ENCODE results near the gene TYW1. TPM values are rescaled to one million over a fixed set of nuclear protein-coding genes. Genes with fewer than 3 reads are reported as not detected.
A peak's percentile ranks its signal among the peaks of the same experiment; 100 is the strongest.
"Not testable (repeated sequence)": the region's sequence is repeated elsewhere in the genome, so short reads cannot be mapped to it uniquely, and the experiment has no call there.

TYW1 gene
- polyA plus RNA-seq, 1 donor, result 15.5 TPM

DNA sequence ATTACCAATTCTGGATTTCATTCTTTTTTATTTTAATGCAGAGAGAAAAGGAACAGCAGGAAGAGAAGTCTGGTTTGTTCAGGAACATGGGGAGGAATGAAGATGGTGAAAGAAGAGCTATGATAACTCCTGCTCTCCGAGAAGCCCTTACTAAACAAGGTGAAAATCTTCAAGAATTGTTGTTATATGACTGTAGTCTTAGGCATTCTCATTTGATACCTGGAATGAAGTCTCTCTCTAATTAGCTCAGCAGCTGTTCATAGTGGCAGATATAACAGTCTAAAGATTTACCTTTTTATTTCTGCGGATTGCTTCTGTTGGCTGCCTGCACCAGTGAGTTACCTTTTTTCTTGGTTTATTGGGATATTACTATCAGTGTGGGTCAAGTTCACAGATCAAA lies 53.3 kb downstream of the TYW1 start:
- not testable (repeated sequence) for DNase-seq

DNA sequence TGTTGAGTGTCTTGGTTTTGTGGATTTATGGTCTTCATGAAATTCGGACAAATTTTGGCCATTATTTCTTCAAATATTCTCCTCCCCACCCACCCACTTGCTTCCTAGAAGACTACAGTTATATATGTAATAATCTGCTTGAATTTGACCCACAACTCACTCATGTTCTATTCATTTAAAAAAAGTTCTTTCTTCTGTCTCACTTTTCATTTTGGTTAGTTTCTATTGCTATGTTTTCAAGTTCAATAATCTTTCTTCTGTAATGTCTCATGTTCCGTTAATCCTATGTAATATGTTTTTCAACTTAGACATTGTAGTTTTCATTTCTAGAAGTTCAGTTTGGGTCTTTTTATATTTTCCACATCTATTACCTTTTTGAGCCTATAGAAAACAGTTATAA lies 55.5 kb downstream of the TYW1 start:
- DNase-seq, result not testable (repeated sequence)

DNA sequence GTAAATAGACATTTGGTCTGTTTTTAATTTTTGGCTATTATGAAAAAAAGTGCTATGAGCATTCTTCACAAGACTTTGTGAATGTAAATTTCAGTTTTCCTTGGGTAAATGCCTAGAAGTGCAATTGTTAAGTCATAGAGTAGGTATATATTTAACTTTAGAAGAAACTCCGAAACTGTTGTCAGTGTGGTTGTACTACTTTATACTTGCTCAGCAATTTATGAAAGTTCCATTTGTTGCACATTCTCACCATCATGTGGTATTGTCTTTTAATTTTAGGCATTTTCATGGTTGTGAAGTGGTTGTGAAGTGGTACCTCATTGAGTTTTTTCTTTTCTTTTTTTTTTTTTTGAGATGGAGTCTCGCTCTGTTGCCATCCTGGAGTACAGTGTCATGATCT lies 60.0 kb downstream of the TYW1 start:
- no peak for DNase-seq

DNA sequence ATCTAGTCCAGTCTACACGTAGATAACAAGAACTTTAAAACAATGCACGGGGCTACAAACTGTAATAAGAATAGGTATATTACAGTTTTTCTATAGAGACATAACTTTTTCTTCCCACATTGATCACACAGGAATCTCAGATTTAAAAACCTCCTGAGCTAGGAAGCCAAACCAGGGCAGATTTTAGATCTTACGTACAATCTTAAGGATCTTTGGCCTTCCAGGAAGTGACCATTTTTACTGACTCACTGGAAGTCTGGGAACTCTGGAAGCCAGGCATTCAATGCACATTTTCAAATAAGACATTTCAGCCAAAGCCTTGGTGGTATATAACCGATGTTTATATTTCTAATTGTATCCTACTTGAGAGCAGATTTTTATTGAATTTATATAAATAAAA lies 64.7 kb downstream of the TYW1 start:
- not testable (repeated sequence) for DNase-seq

DNA sequence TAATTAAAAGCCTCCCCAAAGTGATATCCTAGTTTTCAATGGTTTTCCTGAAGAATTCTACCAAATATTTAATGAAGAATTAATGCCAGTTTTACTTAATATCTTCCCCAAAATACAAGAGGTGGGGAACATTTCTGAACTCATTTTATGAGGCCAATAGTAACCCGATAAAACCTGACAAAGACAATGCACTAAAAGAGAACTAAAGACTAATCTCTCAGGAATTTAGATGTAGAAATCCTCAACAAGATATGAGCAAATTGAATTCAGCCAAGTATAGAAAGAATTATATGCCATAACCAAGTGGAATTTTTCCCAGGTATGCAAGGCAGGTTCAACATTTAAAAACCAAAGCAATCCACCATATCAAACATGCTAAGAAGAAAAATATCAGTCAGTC lies 66.2 kb downstream of the TYW1 start:
- not testable (repeated sequence) for DNase-seq

DNA sequence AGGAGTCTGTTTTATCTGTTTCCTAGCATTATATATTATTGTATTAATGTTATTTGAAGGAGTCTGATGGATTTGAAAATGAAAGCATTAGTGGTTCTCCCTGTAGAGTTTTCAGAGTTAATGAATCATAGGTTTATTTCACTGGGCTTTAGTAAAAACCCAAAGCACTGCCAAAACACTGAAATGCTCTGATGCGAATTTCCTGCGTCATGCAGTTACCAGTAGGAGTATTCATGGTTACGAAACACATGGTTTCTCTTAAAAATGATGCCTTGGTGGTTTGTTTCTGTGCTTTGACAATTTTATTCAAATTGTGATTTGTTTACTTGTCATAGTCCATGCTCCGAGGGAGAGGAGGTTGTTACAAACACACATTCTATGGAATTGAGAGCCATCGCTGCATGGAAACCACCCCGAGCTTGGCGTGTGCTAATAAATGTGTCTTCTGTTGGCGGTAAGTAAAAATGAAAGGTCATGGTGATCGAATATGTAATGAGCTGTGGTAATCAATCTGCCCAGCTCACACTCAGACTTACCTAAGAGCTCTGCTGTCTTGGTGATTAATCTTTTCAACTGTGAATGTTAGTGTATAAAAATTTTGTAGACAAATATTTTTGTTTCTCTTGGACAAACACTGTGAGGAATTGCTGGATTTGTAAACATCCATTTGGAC lies 70.5 kb downstream of the TYW1 start:
- DNase-seq, result peak; percentile 11

DNA sequence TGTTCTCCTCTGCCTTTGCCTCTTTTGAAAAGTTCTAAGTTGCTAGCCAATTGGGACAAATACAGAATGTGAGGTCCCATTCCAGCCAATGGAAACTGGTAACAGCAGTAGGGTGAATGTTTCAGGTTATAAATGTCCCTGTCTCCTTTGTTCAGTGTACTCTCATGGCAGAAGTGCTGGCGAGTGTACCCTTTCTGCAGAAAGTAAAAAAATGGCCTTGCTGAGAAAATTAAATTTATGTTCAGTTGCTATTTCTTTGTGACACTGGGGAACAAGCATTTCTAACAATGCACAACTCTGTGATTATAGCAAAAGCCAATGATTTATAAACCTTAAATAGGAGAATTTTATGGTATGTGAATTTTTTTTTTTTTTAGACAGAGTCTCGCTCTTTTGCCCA lies 79.5 kb downstream of the TYW1 start:
- DNase-seq, result not testable (repeated sequence)

DNA sequence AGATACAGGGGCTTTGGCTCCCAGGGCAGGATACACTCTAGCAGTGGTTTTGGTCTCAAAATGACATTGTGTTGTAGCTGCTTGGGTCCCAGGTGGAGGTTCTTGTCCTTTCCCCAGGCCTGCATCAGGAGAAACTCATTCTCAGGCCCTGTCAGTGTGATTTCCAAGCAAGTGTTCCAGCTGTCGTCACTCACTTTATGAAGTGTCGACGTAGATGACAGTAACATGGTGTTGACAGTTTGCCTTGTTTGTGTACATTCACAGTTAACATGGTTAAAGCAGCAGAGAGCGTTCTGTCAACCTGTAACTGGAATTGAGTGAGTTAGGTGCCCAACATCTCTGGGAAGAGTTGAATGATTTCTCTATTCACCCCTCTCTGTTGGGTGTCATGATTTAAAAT lies 86.2 kb downstream of the TYW1 start:
- not testable (repeated sequence) for DNase-seq

DNA sequence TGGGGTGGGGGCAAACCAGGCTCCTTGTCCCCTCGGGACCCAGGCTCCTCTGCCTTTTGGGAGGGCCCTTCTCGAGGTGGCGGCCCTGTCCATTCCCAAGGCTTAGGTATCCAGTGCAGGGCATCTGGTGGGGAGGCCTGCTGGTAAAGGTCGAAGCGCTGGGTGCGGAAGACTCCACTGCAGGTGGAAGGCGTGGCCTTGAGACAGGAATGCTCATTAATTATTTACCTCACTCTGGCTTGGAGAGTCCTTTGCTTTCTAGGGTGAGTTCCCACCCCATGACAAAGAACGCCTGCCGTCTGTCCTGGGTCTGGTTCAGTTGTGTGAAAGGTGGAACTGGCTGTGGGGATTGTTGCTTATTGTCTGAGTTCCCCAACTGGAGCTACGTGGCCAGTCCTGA lies 92.6 kb downstream of the TYW1 start:
- DNase-seq, result not testable (repeated sequence)

DNA sequence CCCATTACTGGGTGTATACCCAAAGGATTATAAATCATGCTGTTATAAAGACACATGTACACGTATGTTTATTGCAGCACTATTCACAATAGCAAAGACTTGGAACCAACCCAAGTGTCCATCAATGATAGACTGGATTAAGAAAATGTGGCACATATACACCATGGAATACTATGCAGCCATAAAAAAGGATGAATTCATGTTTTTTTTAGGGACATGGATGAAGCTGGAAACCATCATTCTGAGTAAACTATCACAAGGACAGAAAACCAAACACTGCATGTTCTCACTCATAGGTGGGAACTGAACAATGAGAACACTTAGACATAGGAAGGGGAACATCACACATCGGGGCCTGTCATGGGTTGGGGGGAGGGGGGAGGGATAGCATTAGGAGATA lies 94.4 kb downstream of the TYW1 start:
- not testable (repeated sequence) for DNase-seq

DNA sequence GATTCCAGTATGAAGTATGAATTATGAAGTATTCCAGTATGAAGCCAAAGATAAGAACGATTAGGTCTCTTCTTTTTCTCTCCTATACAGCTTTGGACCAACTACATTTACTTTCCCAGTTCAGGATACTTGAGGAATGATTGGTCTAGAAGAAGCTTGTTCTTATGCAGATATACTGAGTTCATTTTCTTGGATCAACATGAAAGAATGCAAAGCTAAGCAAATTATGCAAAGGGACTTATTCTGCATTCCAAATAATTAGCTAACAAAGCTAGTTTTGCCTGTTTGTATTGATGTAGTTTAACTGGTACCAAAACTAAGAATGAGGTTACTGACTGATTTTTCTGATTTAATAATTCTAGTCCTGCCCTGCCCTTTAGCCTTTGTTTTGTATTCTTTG lies 101.4 kb downstream of the TYW1 start:
- DNase-seq, result not testable (repeated sequence)

DNA sequence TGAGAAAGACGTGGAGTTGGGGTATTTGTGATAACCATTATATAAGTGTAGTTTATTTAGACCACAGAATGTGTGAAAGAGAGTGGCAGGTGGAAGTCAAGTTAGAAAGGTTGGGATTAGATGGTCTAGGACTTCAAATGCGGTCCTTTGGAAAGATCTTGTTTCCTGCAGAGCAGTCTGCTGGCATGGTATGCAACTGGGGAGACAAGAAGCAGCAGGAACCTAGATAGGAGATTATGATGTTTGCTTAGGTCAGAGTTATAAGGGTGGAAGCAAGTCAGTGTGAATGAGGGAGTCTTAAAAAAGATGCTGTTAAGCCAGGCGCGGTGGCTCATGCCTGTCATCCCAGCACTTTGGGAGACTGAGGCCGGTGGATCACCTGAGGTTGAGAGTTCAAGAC lies 102.8 kb downstream of the TYW1 start:
- not testable (repeated sequence) for DNase-seq

DNA sequence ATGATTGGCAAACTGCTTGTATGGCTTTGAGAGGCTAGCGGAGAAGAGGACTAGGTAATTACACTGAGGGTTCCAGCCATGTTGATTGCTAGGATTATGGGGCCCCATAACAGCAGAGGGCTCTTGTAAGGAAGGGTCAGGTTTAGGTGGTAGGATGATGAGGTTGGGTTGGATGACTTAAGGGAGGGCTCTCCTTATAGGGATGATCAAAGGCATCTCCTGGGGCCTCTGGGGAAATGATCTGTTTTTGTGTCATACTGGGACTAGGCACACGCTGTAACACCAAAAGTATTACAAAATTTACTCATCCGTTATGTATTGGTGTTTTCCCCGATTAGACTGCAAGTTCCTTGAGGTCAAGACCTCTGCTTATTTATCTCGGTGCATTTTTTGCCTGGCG lies 103.4 kb downstream of the TYW1 start:
- not testable (repeated sequence) for DNase-seq

DNA sequence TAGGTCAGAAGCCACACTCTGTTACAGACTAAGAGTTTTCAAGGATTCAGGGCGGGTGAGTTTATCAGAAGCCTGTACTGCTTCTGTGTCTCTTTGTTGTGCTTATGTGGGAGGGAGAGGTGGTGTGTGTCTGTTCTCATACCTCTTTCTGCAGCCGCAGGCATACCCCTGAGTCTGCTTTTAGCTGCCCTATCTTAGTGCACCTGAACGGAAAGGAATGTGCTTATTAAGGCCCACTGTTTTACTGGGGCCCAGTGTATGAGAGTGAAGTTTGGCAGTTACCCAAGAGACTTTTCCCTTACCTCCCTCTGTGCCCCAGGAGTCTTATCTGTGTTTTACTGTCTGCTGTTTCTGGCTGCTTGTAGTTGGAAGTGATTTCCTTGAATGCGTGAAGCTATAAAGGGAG lies 104.3 kb downstream of the TYW1 start:
- DNase-seq, result no peak

DNA sequence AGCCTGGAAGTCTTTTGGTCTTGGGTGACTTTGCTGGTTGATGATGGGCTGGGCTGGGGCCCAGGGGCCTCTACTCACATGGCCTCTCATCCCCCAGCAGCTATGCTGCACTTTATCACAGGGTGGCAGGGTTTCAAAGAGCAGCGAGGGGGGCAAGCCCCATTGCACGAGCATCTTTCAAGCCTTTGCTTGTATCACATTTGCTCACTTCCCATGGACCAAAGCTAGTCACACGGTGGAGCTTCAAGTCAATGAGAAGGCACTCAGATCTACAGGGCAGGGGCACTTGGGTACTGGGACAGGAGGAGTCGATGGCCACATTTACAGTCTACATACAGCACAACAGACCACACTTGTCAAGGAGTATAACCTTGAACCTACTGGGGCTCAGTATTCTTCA lies 108.3 kb downstream of the TYW1 start:
- DNase-seq, result not testable (repeated sequence)

DNA sequence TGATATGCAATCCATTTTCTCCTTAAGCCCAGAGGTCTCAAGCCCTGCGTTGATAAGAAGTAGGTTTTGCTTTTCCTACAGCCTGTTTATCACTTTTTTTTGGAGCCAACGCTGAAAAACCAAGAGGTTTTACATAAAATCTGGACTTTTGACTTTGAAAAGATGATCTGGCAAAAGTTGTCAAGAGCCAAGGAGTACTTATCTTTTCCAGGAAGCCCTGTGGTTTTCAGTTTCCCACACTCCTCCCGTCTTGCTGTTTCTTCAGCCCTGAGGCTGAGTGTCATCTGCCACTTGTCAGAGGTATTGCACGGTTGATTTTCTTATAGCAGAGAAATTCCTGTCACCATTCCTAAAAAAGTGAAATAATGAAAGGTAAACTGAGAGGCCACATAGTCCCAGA lies 108.7 kb downstream of the TYW1 start:
- DNase-seq, result no peak

DNA sequence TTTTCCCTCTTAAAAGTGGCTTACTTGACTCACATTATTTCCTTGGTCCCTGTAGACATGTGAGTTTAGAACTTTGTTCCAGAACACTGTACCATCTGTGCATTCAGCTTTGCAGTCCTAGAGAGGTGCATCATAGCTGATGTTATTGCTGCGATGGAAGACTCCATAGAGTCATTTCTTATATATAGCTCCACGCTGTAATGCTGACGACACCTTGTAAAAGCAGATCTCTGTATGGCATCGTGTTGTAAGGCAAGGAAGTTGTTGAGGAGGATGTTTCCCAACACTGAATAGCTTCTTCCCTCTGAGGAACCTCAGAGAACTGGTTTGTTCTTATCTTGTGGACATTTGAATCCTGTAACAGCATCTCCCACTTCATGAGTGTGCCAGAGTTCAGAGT lies 109.6 kb downstream of the TYW1 start:
- DNase-seq, result not testable (repeated sequence)

DNA sequence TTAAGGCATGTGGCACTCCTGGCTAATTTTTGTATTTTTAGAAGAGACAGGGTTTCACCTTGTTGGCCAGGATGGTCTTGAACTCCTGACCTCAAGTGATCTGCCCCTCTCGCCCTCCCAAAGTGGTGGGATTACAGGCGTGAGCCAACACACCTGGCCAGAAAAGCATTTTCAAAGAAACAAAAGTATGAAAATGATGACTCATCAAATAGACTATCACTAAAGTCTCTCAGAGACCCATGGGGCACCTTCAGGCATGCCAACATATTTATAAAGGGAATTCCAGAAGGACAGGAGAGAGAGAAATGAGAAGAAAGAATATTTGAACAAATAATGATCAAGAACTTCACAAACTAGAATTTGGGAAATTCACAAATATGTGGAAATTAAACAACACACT lies 114.7 kb downstream of the TYW1 start:
- not testable (repeated sequence) for DNase-seq

DNA sequence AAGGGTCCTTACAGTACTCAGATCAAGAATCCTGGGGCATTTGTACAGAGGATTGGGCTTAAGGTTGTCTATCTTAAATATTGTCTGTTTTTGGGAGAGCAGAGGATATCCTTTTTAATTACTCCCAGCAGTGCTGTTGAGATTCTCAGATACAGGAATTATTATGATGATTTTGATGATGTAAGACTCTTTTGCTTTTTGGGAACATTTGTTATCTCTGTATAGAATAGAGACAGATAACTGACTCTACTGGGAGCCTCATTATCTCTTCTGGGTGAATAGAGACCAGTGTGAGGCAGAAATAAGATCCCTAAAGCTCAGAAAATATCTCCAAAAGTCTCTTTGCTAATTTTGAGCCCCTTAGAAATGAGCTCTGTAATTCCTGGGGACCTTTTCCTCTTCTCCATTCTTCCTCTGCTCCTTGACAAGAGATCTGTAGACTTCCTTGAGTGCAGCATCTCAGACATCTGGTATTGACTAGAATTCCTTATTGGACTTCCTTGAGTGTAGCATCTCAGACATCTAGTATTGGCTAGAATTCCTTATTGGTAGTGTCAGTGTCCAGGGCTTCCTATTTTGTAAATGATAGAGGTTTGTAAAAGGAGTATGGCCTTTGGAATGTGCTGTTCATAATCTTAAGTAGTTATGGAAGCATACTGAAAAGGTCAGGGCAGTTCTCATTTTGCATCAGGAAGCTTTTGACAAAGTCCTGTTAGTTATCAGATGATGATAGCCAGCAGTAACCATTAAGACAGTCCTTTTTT lies 118.0 kb downstream of the TYW1 start:
- not testable (repeated sequence) for DNase-seq

DNA sequence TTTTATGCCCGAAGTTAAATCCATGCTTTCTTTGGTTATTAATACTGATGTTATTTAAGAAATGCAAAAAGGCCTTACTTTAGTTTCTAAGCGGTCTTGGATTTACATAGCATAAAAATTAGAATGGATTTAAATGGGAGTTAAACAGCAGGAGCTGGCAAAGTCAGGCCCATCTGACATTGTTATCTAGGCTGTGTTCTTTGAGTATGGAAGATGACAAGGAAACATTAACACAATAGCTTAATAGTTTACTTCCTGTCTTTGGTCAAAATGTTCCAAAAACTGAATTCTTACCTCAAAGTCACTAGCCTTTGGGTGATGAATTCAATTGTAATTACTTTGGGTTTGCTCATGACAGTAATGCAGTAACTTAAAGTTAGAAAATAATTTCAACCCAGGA lies 123.9 kb downstream of the TYW1 start:
- DNase-seq, result not testable (repeated sequence)

DNA sequence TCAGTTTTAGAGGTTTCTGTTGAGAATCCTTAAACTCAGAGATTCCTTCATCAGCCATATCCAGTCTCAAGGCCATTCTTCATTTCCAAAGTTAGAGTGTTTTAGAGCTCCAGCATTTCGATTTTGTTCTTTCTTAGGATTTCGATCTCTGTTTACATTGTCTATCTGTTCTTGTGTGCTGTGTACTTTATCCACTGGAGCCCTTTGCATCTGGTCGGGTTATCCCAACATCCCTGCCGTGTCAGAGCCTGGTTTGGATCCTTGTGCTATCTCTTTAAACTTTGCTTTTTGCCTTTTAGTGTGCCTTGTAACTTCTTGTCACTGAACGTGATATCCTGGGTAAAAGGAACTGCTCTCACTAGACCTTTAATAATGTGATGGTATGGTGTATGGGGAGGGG lies 131.6 kb downstream of the TYW1 start:
- not testable (repeated sequence) for DNase-seq

DNA sequence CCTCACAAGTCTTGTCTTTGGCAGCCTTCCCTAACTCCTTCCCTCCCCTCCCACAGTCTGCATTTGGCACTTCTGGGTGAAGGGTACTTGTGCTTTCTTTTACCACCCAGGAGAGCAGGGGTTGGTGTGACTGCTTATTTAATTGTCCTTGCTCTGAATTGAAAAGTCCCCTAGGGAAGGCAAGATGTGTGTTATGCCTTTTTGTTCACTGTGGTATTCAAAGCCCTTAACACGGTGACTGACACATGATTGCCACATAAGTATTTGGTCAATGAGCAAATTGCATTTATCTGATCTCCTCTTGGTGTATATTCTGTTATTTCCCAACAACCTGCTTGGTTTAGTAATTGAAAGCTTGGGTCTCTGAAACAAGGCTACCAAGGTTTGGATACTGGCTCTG lies 134.1 kb downstream of the TYW1 start:
- not testable (repeated sequence) for DNase-seq

DNA sequence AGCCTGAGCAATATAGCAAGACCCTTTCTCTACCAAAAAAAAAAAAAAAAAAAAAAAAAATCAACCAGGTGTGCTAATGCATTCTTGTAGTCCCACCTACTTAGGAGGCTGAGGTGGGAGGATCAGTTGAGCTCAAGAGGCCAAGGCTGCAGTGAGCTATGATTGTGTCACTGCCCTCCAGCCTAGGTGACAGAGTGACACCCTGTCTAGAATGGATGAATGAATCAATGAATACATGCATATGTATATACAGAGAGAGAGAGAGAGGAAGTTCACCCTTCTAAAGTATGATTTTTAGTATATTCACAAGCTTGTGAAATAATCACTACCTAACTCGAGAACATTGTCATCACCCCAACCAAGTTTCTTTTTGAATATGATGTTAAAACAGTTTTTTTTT lies 138.3 kb downstream of the TYW1 start:
- DNase-seq, result not testable (repeated sequence)
